Lower leg skin (tissue), 3 donors: Measurements from ENCODE around the gene ZSWIM6.

Experiments used
- CTCF ChIP-seq, 3 donors: fragments of 450-650 bp; IDR thresholded peaks; one replicate each; pipeline ENCODE4 v1.5.1; 2016; ENCODE audit warnings: antibody characterized with exemption in 3 of 3, mild to moderate bottlenecking in 3 of 3, moderate library complexity in 2 of 3
- POLR2A ChIP-seq, 2 donors: fragments of 450-650 bp; IDR thresholded peaks; one replicate each; pipeline ENCODE4 v1.6.1; 2016 to 2017; ENCODE audit warnings: antibody characterized with exemption in 2 of 2, mild to moderate bottlenecking in 1 of 2, moderate library complexity in 1 of 2

- no peak for TF ChIP-seq CTCF (IDR thresholded peaks at IDR 0.05)
- no peak for TF ChIP-seq POLR2A (IDR thresholded peaks at IDR 0.05)
Measured at GRCh38 chr5:61349935-61350334, 17.9 kb downstream of the ZSWIM6 start.
